ENCODE results near the gene TPPP2. TPM values are rescaled to one million over a fixed set of nuclear protein-coding genes. Genes with fewer than 3 reads are reported as not detected.
A peak's percentile ranks its signal among the peaks of the same experiment; 100 is the strongest.

Gene TPPP2
- total and polyA plus RNA-seq, 9 of the 15 experiments (the other 6 are each of a cell fraction or from before 2014, with no cell fraction given): 0.18 TPM; not detected in 8

DNA sequence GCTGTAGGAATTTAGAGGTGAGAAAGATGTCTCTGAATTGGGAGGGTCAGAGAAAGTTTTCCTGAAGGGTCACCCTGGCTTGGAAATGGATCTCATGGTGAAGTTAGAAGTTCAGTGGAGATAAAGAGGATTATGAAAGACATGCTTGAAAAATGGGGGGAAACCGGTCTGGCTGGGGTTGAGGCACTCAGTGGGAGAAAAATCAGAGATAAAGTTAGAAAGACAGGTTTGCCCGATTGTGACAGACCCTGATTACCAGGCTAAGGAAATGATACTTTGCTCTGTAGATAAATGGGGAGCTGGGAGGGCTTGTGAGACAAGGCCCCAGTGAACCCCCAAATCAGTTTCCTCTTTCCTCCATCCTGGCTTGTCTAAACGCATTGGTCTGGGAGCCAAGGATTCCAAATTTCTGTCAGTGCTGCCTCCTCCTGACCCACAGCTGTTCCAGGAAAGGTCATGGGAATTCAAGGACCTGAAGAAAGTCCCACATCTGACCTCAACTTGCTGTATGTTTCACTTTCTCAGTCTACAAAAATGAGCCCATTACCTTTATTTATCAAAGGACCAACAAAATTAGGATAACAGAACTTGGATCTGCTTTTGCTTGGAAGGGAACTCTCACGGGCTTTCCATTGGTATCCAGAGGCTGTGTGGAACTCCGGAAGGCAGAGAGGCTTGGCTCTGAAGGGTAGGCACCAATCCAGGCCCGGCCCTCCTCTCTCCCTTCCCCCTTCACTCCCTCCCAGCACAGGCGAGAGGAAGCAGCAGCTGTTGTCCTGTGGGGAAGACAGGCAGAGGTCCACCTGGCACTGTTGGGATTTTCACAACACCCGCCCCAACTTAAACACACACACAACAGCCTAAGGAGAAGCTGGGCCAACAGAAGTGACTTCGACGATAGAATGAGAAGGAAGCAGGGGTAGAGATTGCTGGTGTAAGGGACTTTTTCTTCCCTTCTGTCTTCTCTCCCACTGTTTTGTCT lies 8.7 kb downstream of the TPPP2 start (continued):
- TF ChIP-seq NFE2L1 (tag; IDR thresholded peaks at IDR 0.05; ENCODE audit: borderline replicate concordance, low read depth): no peak
- TF ChIP-seq JUNB (CRISPR knock-in tag; conservative IDR thresholded peaks at IDR 0.05): no peak

DNA sequence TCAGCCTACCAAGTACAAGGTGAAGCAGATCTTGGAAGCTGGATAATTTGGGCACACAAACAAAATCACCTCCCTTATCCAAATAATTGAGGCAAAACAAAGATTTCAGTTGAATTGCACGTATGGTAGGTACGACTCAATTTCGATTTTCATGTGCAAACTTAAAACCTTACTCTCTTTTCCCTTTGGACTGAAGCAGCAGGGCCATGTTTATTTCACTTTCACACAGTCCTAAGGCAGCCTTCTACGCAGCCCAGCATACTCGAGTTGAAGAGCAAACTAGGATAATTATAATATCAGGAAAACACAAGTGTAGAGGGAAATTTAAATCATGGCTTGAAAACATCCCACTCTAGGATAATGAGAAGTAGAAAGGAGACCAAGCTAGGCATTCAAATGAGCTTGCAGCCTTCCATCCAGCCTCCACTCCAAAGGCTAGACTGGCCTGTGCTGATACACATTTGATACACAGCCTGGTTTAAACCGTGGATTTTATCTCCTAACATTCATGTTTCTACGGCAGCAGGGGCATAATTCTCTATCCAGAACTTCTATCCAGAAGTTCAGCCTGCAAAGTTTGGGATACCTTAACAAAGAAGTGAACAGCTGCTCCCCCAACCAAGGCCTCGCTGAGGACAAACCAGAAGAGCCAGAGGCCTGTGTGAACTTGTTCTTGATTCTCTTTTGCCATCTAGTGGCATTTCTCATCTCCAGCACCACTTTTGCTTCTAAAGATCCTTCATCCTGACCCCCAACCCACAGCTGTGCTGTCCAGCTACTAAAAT lies 9.8 kb downstream of the TPPP2 start:
- in situ Hi-C loops (cut with MboI): no loop called here
- no peak overlapping the region for H3K27ac ChIP-seq (ENCODE audit: extremely low read depth, low read depth, low read length)
- no peaks in the 10 kb centered on the region for H3K36me3 ChIP-seq (ENCODE audit: control insufficient read depth, insufficient read depth, low read length)
- 31% methylated on average over 8 of the region's 8 CpGs for WGBS (ENCODE audit: insufficient coverage, low coverage, missing lambda C conversion rate)
- ATAC-seq (peak; percentile 92), FAIRE-seq (peak; percentile 95), DNase-seq (ENCODE audit: extremely low read depth in 1 of 4, low spot score in 3 of 4) (peak in 2 of 4 experiments; percentile 64 to 73)
- no TSS peak for BruUV-seq (replicated peaks)
- peaks cover 5 to 25% of the 10 kb centered on the region in 2 experiments; a peak in 4 of 5 replicates for H3K4me1 ChIP-seq (replicated peaks in 1 of 2; ENCODE audit: control insufficient read depth in 2 of 2, insufficient read depth in 2 of 2, low read length in 2 of 2)
- H3K9me3 ChIP-seq (replicated peaks; ENCODE audit: control insufficient read depth, insufficient read depth, low read depth, low read length): no peaks in the 10 kb centered on the region
- no peak overlapping the region for H3K4me2 ChIP-seq (ENCODE audit: insufficient read depth, low read length)
- no peaks in the 10 kb centered on the region for H3K27me3 ChIP-seq (ENCODE audit: control insufficient read depth in 2 of 2, insufficient read depth in 2 of 2, low read length in 2 of 2)
- H4K20me1 ChIP-seq (replicated peaks; ENCODE audit: control insufficient read depth, insufficient read depth, low read length): no peaks in the 10 kb centered on the region
- intact Hi-C loops (cut with micrococcal nuclease): loop anchor here (1.0 to 5.0 kb wide), 3 partner anchors 25 to 342 kb away; no protein-coding TSS in a partner anchor
- H2AFZ ChIP-seq (ENCODE audit: low read depth, low read length): peak overlapping the region; percentile 65
- no peak overlapping the region for H3K9ac ChIP-seq (ENCODE audit: insufficient read depth in 1 of 2, low read depth in 2 of 2, low read length in 2 of 2)
- ChIA-PET CTCF (ENCODE audit: low intra/inter-chr PET ratio) (interaction anchor here (0.6 to 2.8 kb wide), 6 partner anchors 21 to 431 kb away, joined by 3 to 33 read pairs (median 4); no protein-coding TSS in a partner anchor), POLR2A (interaction anchor here (0.6 to 2.6 kb wide), 3 partner anchors 13 to 24 kb away, joined by 3 to 15 read pairs (median 4); no protein-coding TSS in a partner anchor)
- H3K9me1 ChIP-seq (ENCODE audit: control insufficient read depth, insufficient read depth, low read length): no peaks in the 10 kb centered on the region
- no peak overlapping the region for H3K4me3 ChIP-seq
- no peaks in the 10 kb centered on the region for H3K79me2 ChIP-seq (ENCODE audit: control insufficient read depth, insufficient read depth, low read length)
- TF ChIP-seq, protein P1, sequence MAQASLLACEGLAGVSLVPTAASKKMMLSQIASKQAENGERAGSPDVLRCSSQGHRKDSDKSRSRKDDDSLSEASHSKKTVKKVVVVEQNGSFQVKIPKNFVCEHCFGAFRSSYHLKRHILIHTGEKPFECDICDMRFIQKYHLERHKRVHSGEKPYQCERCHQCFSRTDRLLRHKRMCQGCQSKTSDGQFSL (CRISPR knock-in tag; IDR thresholded peaks at IDR 0.05): 0 out of 2 replicates have a peak, but pooled peaks have one; percentile 34
- TF ChIP-seq, protein P1 (tag; IDR thresholded peaks at IDR 0.05): peak in 1 of 2 experiments; percentile 62; a peak in 1 of 4 replicates
- TF ChIP-seq SMC3 (conservative IDR thresholded peaks at IDR 0.05; ENCODE audit: insufficient read depth, low read depth, low read length): peak; percentile 84
- TF ChIP-seq, protein P2, sequence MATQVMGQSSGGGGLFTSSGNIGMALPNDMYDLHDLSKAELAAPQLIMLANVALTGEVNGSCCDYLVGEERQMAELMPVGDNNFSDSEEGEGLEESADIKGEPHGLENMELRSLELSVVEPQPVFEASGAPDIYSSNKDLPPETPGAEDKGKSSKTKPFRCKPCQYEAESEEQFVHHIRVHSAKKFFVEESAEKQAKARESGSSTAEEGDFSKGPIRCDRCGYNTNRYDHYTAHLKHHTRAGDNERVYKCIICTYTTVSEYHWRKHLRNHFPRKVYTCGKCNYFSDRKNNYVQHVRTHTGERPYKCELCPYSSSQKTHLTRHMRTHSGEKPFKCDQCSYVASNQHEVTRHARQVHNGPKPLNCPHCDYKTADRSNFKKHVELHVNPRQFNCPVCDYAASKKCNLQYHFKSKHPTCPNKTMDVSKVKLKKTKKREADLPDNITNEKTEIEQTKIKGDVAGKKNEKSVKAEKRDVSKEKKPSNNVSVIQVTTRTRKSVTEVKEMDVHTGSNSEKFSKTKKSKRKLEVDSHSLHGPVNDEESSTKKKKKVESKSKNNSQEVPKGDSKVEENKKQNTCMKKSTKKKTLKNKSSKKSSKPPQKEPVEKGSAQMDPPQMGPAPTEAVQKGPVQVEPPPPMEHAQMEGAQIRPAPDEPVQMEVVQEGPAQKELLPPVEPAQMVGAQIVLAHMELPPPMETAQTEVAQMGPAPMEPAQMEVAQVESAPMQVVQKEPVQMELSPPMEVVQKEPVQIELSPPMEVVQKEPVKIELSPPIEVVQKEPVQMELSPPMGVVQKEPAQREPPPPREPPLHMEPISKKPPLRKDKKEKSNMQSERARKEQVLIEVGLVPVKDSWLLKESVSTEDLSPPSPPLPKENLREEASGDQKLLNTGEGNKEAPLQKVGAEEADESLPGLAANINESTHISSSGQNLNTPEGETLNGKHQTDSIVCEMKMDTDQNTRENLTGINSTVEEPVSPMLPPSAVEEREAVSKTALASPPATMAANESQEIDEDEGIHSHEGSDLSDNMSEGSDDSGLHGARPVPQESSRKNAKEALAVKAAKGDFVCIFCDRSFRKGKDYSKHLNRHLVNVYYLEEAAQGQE (IDR thresholded peaks at IDR 0.05; ENCODE audit: borderline replicate concordance): peak; percentile 86
- TF ChIP-seq, protein P2 (CRISPR knock-in tag; IDR thresholded peaks at IDR 0.05; ENCODE audit: low read depth): no peak

All from K562 (cell line).